ENCODE measurements around the gene NDUFAF5. TPM values are rescaled to one million over a fixed set of nuclear protein-coding genes. Genes with fewer than 3 reads are reported as not detected.

Gene NDUFAF5
- total and polyA plus RNA-seq, 2 of the 8 experiments (the other 6 are each of a cell fraction or from before 2014, with no cell fraction given) = 11.8 to 32.3 TPM

DNA sequence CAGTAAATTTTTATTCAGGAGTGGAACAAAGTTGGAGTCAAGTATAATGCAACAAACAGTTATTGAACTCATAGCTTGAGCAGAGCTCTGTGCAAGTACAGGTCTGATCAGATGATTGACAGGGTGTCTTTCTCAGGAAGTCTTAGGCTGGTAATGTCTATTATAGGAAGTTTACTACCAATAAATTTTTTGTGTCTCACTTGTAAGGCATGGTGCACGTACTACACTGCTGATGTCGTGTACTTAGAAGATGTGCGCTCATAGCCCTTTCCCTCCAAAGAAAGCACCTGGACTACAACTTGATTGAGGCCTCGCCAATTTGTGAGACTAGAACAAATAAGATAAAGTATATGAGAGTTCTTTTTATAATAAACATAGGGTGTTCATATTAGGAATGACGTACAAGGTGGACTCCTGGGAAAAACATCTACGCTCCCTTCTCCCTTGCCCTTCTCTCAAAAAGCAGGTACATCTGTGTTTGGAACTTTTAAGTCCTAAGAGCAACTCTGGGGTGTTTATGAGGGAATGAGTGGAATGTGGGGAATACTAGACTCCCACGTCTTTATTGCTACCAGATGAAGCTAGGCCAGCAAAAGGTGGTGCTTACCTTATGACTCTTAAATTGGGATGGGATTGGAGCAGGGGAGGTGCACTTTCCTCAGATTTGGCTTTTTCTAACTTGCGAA is 1.5 kb downstream of the NDUFAF5 start:
- no peak overlapping the region; the same call in 1 of the 2 replicates for H2BK12ac ChIP-seq (ENCODE audit: low read depth, low read length)
- peaks cover 10 to 55% of the 10 kb centered on the region in 2 experiments for H3K79me2 ChIP-seq (ENCODE audit: control insufficient read depth in 1 of 2, insufficient read depth in 2 of 2, low read length in 2 of 2)
- no peak overlapping the region for H2AK5ac ChIP-seq (ENCODE audit: low read depth, low read length)
- TF ChIP-seq RFX5 (IDR thresholded peaks at IDR 0.05; ENCODE audit: borderline replicate concordance, low read depth, low read length) (no peak), HDAC2 (IDR thresholded peaks at IDR 0.05; ENCODE audit: borderline replicate concordance in 1 of 2, low read depth in 2 of 2, low read length in 2 of 2) (no peak), EGR1 (IDR thresholded peaks at IDR 0.05; ENCODE audit: borderline replicate concordance, low read depth, low read length) (no peak), SUZ12 (IDR thresholded peaks at IDR 0.05; ENCODE audit: low read length) (no peak)
- no peak overlapping the region for H2AFZ ChIP-seq (ENCODE audit: low read length)
- H4K8ac ChIP-seq (ENCODE audit: extremely low read depth, insufficient read depth, low read length) = no peak overlapping the region
- no peak overlapping the region for H3K14ac ChIP-seq (ENCODE audit: insufficient read length)
- H2BK120ac ChIP-seq (replicated peaks; ENCODE audit: low read depth, low read length) = no peak overlapping the region
- no peak overlapping the region for H3K18ac ChIP-seq (ENCODE audit: extremely low read depth, low read length)
- H2BK5ac ChIP-seq (ENCODE audit: low read depth, low read length) = no peak overlapping the region
- 0 out of 2 replicates have a peak, but pooled peaks cover 5% of the 10 kb centered on the region for H3K79me1 ChIP-seq (ENCODE audit: low read depth, low read length)
- H3K23me2 ChIP-seq (ENCODE audit: low read depth, low read length) = peaks cover 3% of the 10 kb centered on the region; the same call in 1 of the 2 replicates
- H4K20me1 ChIP-seq (replicated peaks in 1 of 2; ENCODE audit: control insufficient read depth in 1 of 2, insufficient read depth in 2 of 2, low read length in 2 of 2) = peaks cover 3% of the 10 kb centered on the region in 2 experiments
- H3K9me3 ChIP-seq (ENCODE audit: insufficient read depth in 2 of 2, low read depth in 1 of 2, low read length in 1 of 2) = no peaks in the 10 kb centered on the region
- no peak overlapping the region for H3K4ac ChIP-seq (replicated peaks; ENCODE audit: insufficient read length, low read depth, low read length)
- H3K56ac ChIP-seq (replicated peaks; ENCODE audit: insufficient read length, low read depth, low read length) = no peak overlapping the region
- no peak overlapping the region for H2BK15ac ChIP-seq (ENCODE audit: low read length)
- H4K5ac ChIP-seq (ENCODE audit: insufficient read length, low read depth, low read length) = no peak overlapping the region
- peak overlapping the region; percentile 65 to 82 for H3K4me2 ChIP-seq (ENCODE audit: insufficient read depth in 1 of 2, low read depth in 2 of 2, low read length in 2 of 2)
- no peak overlapping the region for H3K27ac ChIP-seq (ENCODE audit: low read depth, low read length)
- ChIA-PET CTCF (ENCODE audit: partially characterized antibody) (interaction anchor here (1.0 to 2.6 kb wide), 4 partner anchors 8 to 175 kb away, joined by 3 to 12 read pairs (median 6); no protein-coding TSS in a partner anchor), POLR2A (ENCODE audit: partially characterized antibody) (interaction anchor here (0.7 to 3.6 kb wide), 4 partner anchors 9 to 20 kb away, joined by 5 to 28 read pairs (median 12); no protein-coding TSS in a partner anchor)
- H3K9ac ChIP-seq (replicated peaks in 1 of 4; ENCODE audit: extremely low read depth in 1 of 4, low read depth in 3 of 4, low read length in 3 of 4) = peak overlapping the region in 2 of 4 experiments; percentile 31 to 63; a peak in 3 of 7 replicates
- no peak for FAIRE-seq
- DNase-seq (ENCODE audit: low read depth in 1 of 2, low spot score in 2 of 2) = no peak
- H3K4me1 ChIP-seq (replicated peaks in 1 of 4; ENCODE audit: control insufficient read depth in 3 of 4, insufficient read depth in 4 of 4, low read length in 3 of 4) = peaks cover 0 to 4% (median 1%) of the 10 kb centered on the region in 4 experiments; a peak in 2 of 7 replicates
- no peak overlapping the region for H4K91ac ChIP-seq (replicated peaks; ENCODE audit: insufficient read length, low read length)
- peaks cover 4 to 36% (median 20%) of the 10 kb centered on the region in 4 experiments; a peak in 7 of 8 replicates for H3K36me3 ChIP-seq (ENCODE audit: control insufficient read depth in 2 of 4, insufficient read depth in 4 of 4, low read length in 3 of 4)
- WGBS, 2 experiments (ENCODE audit: extremely low coverage in 1 of 2, insufficient coverage in 1 of 2, insufficient read length in 1 of 2, insufficient replicate concordance in 2 of 2, low coverage in 1 of 2, low lambda C conversion rate in 2 of 2, missing lambda C conversion rate in 1 of 2) = 80% methylated on average over 8 of the region's 8 CpGs; no CpG with 5 or more reads in 1 of the 2 experiments
- no peak overlapping the region for H3K23ac ChIP-seq (ENCODE audit: insufficient read length)
- H2BK20ac ChIP-seq (ENCODE audit: low read length) = no peak overlapping the region
- H3K4me3 ChIP-seq (ENCODE audit: extremely low read depth in 1 of 4, insufficient read depth in 2 of 4, low read depth in 3 of 4, low read length in 4 of 4) = peak overlapping the region; percentile 73 to 97 (median 78); a peak in 6 of 8 replicates
- no peaks in the 10 kb centered on the region for H3K27me3 ChIP-seq (replicated peaks in 1 of 4; ENCODE audit: control insufficient read depth in 3 of 4, extremely low read depth in 1 of 4, insufficient read depth in 3 of 4, low read length in 3 of 4)
